ENCODE results near the gene LACTB.

Gene LACTB

GRCh38 chr15:63121382-63122001 is at the start of gene LACTB:
Gene LACTB, plus strand, starts transcription at chr15:63121861. Its CDS starts 11 bp downstream, at chr15:63121872.
- DNase-seq: peak; percentile 92

- peak; percentile 45 for DNase-seq
Observed at GRCh38 chr15:63072023-63072650, 49.5 kb upstream of the LACTB start.

DNA sequence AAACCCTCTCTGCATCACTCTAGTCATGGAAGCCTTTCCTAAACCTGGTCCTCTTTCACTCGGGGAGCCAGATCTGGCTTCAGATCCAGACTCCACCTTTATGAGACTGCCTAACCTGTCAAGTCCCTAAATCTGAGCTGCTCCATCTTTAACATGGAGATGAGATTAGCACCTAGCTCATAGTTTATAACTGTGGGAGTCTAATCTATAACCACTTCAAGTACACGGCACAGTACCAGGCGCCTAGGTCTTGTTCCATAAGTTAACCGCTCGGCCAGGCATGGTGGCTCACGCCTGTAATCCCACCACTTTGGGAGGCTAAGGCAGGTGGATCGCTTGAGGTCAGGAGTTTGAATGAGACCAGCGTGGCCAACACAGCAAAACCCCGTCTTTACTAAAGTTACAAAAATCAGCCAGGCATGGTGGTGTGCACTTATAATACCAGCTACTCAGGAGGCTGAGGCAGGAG is 48.8 kb upstream of the LACTB start:
- no peak for DNase-seq

GRCh38 chr15:63073497-63074172 is 48.0 kb upstream of the LACTB start:
- no peak for DNase-seq

- peak; percentile 11 for DNase-seq
Observed at GRCh38 chr15:63075015-63075983, 46.4 kb upstream of the LACTB start.

DNA sequence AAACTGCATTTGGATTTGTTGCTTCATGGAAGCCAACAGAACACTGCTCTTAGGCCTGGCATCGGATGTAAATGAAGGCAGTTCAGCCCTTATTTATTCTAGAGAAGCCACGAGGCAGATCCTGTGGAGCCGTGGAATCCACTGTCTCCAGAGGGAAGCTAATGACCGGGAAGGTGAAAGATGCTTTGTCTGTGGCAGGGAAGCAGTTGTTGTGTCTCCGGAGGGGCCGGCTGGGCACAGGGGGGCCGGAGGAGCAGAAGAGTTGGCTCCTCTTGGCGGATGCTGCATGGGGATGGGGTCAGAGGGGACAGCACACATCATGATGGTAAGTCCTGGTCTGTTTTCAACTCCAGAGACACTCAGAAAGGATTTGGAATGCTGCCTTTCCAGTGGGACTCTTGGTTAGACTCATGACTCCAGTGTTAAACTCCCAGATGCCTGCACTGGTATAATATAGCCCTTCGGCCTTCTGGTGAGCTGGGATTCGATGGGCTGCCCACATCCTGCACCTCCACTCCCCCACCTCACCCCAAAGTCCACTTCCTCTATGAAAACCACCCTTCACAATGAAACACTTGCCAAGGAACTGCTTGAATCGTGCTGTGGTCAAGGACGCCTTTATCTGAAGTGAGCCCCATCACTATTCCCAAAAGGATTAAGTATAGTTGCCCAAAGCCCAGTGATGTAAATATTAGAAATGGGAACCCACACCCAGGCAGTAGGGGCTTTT is 45.5 kb upstream of the LACTB start:
- DNase-seq: no peak

GRCh38 chr15:63076714-63077046 is 45.0 kb upstream of the LACTB start:
- no peak for DNase-seq

- no peak for DNase-seq
Observed at GRCh38 chr15:63077952-63078351, 43.7 kb upstream of the LACTB start.

- DNase-seq: no peak
Observed at GRCh38 chr15:63079947-63080626, 41.6 kb upstream of the LACTB start.

DNA sequence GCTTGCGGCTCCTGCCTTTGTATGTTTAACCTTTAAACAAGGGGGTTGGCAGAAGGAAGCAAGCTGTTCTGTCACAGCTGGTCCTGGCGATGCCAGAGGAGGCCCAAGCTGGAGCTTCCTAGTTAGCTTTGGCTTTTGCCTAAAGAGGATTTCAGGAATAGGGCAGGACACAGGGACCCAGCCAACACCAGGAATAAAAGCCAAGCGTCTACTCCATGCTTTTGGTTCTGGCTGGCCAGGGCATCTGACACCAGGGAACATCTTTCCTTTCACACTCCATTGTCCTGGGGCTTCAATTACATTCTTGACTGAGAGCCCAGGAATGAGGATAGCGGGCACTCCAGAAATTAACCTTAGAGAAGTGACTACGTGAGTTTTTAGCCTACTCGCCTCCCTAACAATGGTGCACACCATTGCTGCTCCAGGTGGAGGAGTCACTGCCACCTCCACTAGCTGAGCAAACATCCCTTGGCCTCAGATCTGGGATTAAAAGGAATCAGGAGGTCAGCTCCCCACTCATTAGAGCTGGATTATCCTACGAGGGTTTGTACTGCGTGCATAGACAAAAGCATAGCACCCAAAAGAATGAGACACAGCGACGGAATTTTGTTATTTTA is 40.9 kb upstream of the LACTB start:
- no peak for DNase-seq

DNA sequence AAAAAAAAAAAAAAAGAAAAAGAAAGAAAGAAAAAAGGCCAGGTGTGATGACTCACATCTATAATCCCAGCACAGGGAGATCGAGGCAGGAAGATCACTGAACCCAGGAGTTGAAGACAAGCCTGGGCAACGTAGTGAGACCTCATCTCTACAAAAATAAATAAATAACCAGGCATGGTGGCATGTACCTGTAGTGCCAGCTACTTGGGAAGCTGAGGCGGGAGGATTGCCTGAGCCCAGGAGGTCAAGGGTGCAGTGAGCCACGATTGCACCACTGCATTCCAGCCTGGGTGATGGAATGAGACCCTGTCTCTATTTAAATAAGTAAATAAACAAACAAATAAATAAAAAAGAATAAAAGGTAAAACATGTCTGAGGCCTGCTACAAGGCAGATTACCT is 39.3 kb upstream of the LACTB start:
- DNase-seq: peak; percentile 21

DNA sequence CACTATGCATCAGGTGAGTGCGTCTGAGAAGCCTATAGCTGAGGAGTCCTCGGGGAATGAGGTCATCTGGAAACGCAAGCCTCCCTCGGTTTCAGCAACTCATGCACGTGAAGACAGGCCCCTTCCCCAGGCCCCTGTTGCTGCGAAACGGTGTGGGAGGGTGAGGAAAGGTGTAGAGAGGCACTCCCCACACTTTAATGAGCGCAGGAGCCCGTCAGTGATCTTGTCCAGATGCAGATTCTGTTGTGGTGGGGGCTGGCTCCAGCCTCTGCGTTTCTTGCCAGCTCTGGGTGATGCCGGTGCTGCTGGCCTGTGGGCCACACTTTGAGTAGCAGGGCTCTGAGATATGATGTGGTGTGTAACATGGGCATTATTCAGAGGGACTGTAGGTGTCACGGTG is 38.6 kb upstream of the LACTB start:
- DNase-seq: no peak

GRCh38 chr15:63083541-63083940 is 38.1 kb upstream of the LACTB start:
- no peak for DNase-seq

DNA sequence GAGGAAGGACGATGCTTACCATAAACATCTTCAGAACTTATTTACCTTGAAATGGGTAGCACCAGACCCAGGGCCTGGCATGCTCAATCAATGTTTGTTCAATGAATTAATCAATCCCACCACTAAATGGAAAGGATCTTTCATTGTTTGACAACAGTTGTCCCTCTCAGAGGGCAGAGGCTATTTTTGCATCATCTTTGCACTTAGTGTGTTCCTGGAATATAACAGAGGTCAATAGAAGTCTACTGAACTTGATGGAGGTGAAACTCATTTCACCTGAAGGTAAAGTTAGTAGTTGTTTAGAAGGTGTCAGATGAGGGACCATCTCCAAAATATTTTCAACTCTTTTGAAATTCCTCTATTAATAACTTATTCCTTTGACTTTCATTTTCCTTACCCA is 36.9 kb upstream of the LACTB start:
- DNase-seq: no peak

GRCh38 chr15:63085289-63085688 is 36.4 kb upstream of the LACTB start:
- DNase-seq: no peak

- no peak for DNase-seq
Observed at GRCh38 chr15:63086271-63086670, 35.4 kb upstream of the LACTB start.

- no peak for DNase-seq
Observed at GRCh38 chr15:63086947-63087346, 34.7 kb upstream of the LACTB start.

DNA sequence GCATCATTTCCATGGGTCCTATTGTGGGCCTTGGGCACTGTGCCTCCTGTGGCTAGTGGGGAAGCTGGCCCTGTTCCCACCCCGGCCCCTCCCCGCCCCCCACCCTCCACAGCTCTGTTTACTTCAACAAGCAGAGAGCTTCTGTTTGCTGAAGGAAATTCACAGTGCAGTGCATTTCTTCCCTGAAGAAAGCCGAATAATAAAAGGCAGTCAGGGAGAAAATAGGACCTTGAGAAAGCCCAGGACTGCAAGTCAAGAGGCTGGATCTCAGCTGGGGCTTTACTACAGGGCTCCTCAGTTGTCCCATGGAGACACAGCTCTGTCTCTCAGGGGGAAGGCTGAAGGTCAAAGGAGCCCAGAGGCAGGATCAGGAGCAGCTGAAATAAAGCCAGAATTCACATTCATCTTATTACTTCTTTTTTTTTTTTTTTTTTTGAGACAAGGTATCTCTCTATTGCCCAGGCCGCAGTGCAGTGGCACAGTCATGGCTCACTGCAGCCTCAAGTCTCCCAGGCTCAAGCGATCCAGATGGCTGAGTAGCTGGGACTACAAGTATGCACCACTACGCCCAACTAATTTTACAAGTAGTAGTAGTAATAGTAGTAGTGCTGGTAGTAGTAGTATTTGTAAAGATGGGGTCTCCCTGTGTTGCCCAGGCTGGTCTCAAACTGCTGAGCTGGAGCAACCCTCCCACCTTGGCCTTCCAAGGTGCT is 33.0 kb upstream of the LACTB start:
- peak; percentile 9 for DNase-seq

DNA sequence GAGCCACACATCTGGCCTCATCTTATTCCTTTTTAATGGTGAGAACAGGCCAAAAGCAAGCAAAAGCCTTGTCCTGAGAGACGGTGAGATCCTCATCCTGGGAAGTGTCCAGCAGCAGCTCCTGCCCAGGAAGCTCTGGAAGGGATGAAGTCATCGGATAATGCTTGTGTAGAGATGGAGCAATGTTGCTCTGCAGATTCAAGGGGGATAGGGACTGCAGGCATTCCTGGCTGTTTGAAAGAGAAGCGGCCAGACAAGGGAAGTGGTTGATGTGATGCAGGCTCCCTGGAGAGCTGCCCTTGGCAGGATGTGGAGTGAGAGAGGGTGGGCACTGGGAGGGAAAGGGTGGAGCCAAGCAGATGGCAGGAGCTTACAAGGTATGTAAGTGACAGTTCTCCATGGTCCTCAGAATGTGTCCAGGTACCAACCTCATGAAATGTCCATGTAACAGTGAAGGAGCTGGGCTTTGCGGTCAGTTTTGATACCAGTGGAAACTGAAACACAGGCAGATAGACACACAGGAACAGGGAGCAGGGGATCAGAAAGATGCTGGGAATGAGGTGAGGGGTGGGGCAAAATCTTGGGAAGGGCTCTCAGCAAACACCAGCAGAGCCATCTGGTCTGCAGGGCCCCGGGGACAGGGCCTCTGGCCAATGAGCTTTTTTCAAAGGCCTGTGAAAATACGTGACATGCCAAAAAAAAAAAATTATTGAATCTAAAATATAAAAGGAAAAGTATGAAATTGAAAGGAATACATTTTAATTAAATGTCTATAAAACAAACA is 32.2 kb upstream of the LACTB start:
- no peak for DNase-seq

- DNase-seq: no peak
Observed at GRCh38 chr15:63090472-63090871, 31.2 kb upstream of the LACTB start.
